ENCODE measurements around the gene KIRREL1.
A peak's percentile ranks its signal among the peaks of the same experiment; 100 is the strongest.

The KIRREL1 gene

GRCh38 chr1:158007667-158008386, 14.4 kb downstream of the KIRREL1 start:
- no peak for DNase-seq (ENCODE audit: low spot score)

- DNase-seq (ENCODE audit: low spot score): no peak
Observed at GRCh38 chr1:158008630-158009029, 15.2 kb downstream of the KIRREL1 start.

- no peak for DNase-seq (ENCODE audit: low spot score)
Observed at GRCh38 chr1:158011714-158012113, 18.3 kb downstream of the KIRREL1 start.

GRCh38 chr1:158013840-158014730, 20.6 kb downstream of the KIRREL1 start:
- no peak for DNase-seq (ENCODE audit: low spot score)

GRCh38 chr1:158014731-158015320, 21.4 kb downstream of the KIRREL1 start:
- DNase-seq (ENCODE audit: low spot score): no peak

- no peak for DNase-seq (ENCODE audit: low spot score)
Observed at GRCh38 chr1:158016651-158017335, 23.3 kb downstream of the KIRREL1 start.

GRCh38 chr1:158017800-158018595, 24.6 kb downstream of the KIRREL1 start:
- no peak for DNase-seq (ENCODE audit: low spot score)

GRCh38 chr1:158019171-158019868, 25.9 kb downstream of the KIRREL1 start:
- peak; percentile 81 for DNase-seq (ENCODE audit: low spot score)

GRCh38 chr1:158020259-158020885, 26.9 kb downstream of the KIRREL1 start:
- no peak for DNase-seq (ENCODE audit: low spot score)

- no peak for DNase-seq (ENCODE audit: low spot score)
Observed at GRCh38 chr1:158020886-158021620, 27.6 kb downstream of the KIRREL1 start.

- no peak for DNase-seq (ENCODE audit: low spot score)
Observed at GRCh38 chr1:158021721-158022120, 28.3 kb downstream of the KIRREL1 start.

GRCh38 chr1:158022554-158023312, 29.3 kb downstream of the KIRREL1 start:
- DNase-seq (ENCODE audit: low spot score): no peak

GRCh38 chr1:158024737-158025136, 31.3 kb downstream of the KIRREL1 start:
- DNase-seq (ENCODE audit: low spot score): no peak

GRCh38 chr1:158025576-158026230, 32.3 kb downstream of the KIRREL1 start:
- no peak for DNase-seq (ENCODE audit: low spot score)

GRCh38 chr1:158026651-158027050, 33.2 kb downstream of the KIRREL1 start:
- DNase-seq (ENCODE audit: low spot score): no peak

GRCh38 chr1:158027508-158027907, 34.1 kb downstream of the KIRREL1 start:
- no peak for DNase-seq (ENCODE audit: low spot score)

- no peak for DNase-seq (ENCODE audit: low spot score)
Observed at GRCh38 chr1:158028969-158029368, 35.5 kb downstream of the KIRREL1 start.

- no peak for DNase-seq (ENCODE audit: low spot score)
Observed at GRCh38 chr1:158035014-158035413, 41.6 kb downstream of the KIRREL1 start.
